Measurements from ENCODE around the gene ZNF334.

ZNF334 gene

DNA sequence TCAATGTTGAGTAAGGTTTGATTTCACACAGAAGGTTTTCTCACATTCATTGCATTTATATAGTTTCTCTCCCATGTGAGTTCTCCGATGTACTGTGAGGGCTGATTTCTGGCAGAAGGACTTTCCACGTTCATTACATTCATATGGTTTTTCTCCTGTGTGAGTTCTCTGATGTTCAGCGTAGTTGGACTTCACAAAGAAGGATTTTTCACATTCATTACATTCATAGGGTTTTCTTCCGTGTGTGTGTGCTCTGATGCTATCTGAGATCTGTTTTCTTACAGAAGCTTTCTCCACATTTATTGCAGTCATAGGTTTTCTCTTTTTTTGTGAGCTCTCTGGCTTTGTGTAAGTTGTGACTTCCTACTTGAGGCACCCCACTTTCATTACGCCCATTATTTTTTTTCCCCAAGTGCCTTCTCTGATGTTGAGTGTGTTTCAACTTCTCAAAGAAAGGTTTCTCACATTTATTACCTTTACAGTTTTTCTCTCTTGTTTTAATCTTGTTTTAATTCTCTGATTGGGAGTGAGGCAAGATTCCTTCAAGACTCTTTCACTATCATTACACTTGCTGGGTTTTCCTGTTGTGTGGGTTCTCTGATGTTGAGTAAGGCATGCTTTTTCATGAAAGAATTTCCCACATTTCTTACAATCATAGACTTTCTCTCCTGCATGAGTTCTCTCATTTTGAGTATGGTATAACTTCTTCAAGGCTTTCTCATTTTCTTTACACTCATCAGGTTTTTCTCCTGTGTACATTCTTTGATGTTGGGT is 56.9 kb downstream of the ZNF334 start:
- H3K27me3 Mint-ChIP-seq = peaks cover 40 to 46% of the 10 kb centered on the region in 2 donors
- H3K4me3 Mint-ChIP-seq = no peak overlapping the region
- ATAC-seq (replicated peaks) = no peak
- H3K9me3 Mint-ChIP-seq = peaks cover 9 to 18% of the 10 kb centered on the region in 2 donors
- H3K27ac Mint-ChIP-seq = no peak overlapping the region
- no peaks in the 10 kb centered on the region for H3K4me1 Mint-ChIP-seq (ENCODE audit: low read depth in 2 of 2)
- H3K36me3 Mint-ChIP-seq (ENCODE audit: insufficient read depth) = no peaks in the 10 kb centered on the region
- DNase-seq = no peak

- ATAC-seq (replicated peaks) = no peak
- Mint-ChIP-seq H3K4me3 (no peak overlapping the region), H3K27ac (no peak overlapping the region), H3K36me3 (ENCODE audit: insufficient read depth) (no peaks in the 10 kb centered on the region), H3K4me1 (ENCODE audit: low read depth in 2 of 2) (no peaks in the 10 kb centered on the region), H3K27me3 (peaks cover 47 to 53% of the 10 kb centered on the region in 2 donors), H3K9me3 (peaks cover 9 to 18% of the 10 kb centered on the region in 2 donors)
- no peak for DNase-seq
Observed at GRCh38 chr20:46455729-46456128, 57.6 kb downstream of the ZNF334 start.
